A549 (cell line): ENCODE measurements around the gene AGXT. TPM values are rescaled to one million over a fixed set of nuclear protein-coding genes. Genes with fewer than 3 reads are reported as not detected.

Experiments
- ATAC-seq, 2 experiments: fragments of 200-7000 bp in 1 of 2; fragments of >200 bp in 1 of 2; cut with Nextera tagmentation in 1 of 2; cut with Tn5 transposase in 1 of 2; 3 replicates each; pipeline versions ENCODE4 v1.8.0 to v1.9.1; 2018 to 2020; ENCODE audit warnings: mild to moderate bottlenecking in 1 of 2, moderate library complexity in 1 of 2
- CTCF ChIA-PET: fragments of 300-600 bp; sonication (Branson Sonifier 250); formaldehyde crosslinking; extraction: SDS; loops from one replicate; lab custom pipeline; 2021; ENCODE audit warnings: antibody characterized with exemption, inconsistent platforms; lab: Yijun Ruan, JAX
- POLR2A ChIA-PET: fragments of 350-600 bp; formaldehyde crosslinking; extraction: SDS; loops from one replicate; lab custom pipeline; 2021; ENCODE audit warnings: antibody characterized with exemption, inconsistent platforms; lab: Yijun Ruan, JAX
- DNase-seq, 2 experiments: peaks; one replicate each; pipeline versions ENCODE4 v3.0.0 to v3.0.0-alpha.2; 2011 to 2016; ENCODE audit warnings: low read depth in 1 of 2, low spot score in 1 of 2
- FAIRE-seq: peaks from 2 replicates; lab custom pipeline; 2011; peaks lifted over from hg19 to GRCh38; lab: Jason Lieb, UNC
- H3K27ac ChIP-seq, 2 experiments: fragments of >200 bp; sonication (Bioruptor Twin); formaldehyde crosslinking; 3 replicates each; pipeline ENCODE4 v1.5.1; 2016 to 2017
- H3K4me1 ChIP-seq: fragments of >200 bp; sonication (Bioruptor Twin); formaldehyde crosslinking; 3 replicates; pipeline ENCODE4 v1.6.1; 2016
- H3K4me2 ChIP-seq: fragments of >200 bp; sonication (Bioruptor Twin); formaldehyde crosslinking; 3 replicates; pipeline ENCODE4 v1.6.1; 2016
- H3K4me3 ChIP-seq: fragments of >200 bp; sonication (Bioruptor Twin); formaldehyde crosslinking; 3 replicates; pipeline ENCODE4 v1.5.1; 2016
- H3K9me3 ChIP-seq: fragments of >200 bp; sonication (Bioruptor Twin); formaldehyde crosslinking; 3 replicates; pipeline ENCODE4 v1.6.1; 2016
- BHLHE40 ChIP-seq: IDR thresholded peaks from 2 replicates; pipeline ENCODE4 v1.6.1; 2012; ENCODE audit warnings: low read depth, low read length, inconsistent platforms
- CBX2 ChIP-seq: fragments of 200-600 bp; sonication (generic); IDR thresholded peaks from 2 replicates; pipeline ENCODE4 v1.6.1; 2016; ENCODE audit warnings: low read depth, mild to moderate bottlenecking, borderline replicate concordance
- CHD2 ChIP-seq: fragments of 150-350 bp; IDR thresholded peaks from 2 replicates; pipeline ENCODE4 v1.6.1; 2014; ENCODE audit warnings: low read length; ENCODE audit not compliant: partially characterized antibody
- EHF ChIP-seq: fragments of 250-450 bp; sonication (Bioruptor Pico); IDR thresholded peaks from 2 replicates; pipeline ENCODE4 v1.5.0; 2020; ENCODE audit warnings: mild to moderate bottlenecking
- FOXS1 ChIP-seq: fragments of 250-450 bp; sonication (Bioruptor Pico); IDR thresholded peaks from 2 replicates; pipeline ENCODE4 v1.5.0; 2020; ENCODE audit warnings: mild to moderate bottlenecking, moderate library complexity
- JUNB ChIP-seq: fragments of >200 bp; sonication (Bioruptor Twin); formaldehyde crosslinking; IDR thresholded peaks from 2 replicates; pipeline ENCODE4 v1.6.1; 2016
- KDM1A ChIP-seq: fragments of 200-600 bp; sonication (generic); IDR thresholded peaks from 2 replicates; pipeline ENCODE4 v1.6.1; 2016; ENCODE audit warnings: low read depth, mild to moderate bottlenecking
- MAZ ChIP-seq: fragments of 150-350 bp; IDR thresholded peaks from 2 replicates; pipeline ENCODE4 v1.6.1; 2014; ENCODE audit warnings: antibody characterized with exemption, low read depth, low read length, borderline replicate concordance
- MYC ChIP-seq: IDR thresholded peaks from 2 replicates; pipeline ENCODE4 v1.6.1; 2012; ENCODE audit warnings: mild to moderate bottlenecking, inconsistent platforms, low read length, improper control_type of control experiment, borderline replicate concordance
- NPAS2 ChIP-seq: fragments of 250-450 bp; sonication (Bioruptor Pico); IDR thresholded peaks from 2 replicates; pipeline ENCODE4 v1.8.0; 2022; ENCODE audit warnings: mild to moderate bottlenecking, moderate library complexity, borderline replicate concordance
- POLR2A ChIP-seq: IDR thresholded peaks from 2 replicates; pipeline ENCODE4 v1.6.1; 2012; ENCODE audit warnings: mild to moderate bottlenecking, low read length
- RFX5 ChIP-seq: fragments of 450-650 bp; IDR thresholded peaks from 2 replicates; pipeline ENCODE4 v1.7.1; 2014; ENCODE audit warnings: antibody characterized with exemption, mild to moderate bottlenecking, moderate library complexity
- TFCP2L1 ChIP-seq: fragments of 250-450 bp; sonication (Bioruptor Pico); IDR thresholded peaks from 2 replicates; pipeline ENCODE4 v1.5.0; 2021; ENCODE audit warnings: mild to moderate bottlenecking
- ZC3H11A ChIP-seq: fragments of 450-650 bp; IDR thresholded peaks from 2 replicates; pipeline ENCODE4 v1.6.1; 2014; ENCODE audit warnings: antibody characterized with exemption, mild to moderate bottlenecking
- WGBS: methylation state at CpG from one replicate; pipeline ENCODE4 v1.1.6; 2017; ENCODE audit errors: missing lambda C conversion rate; 5-methylcytosine and 5-hydroxymethylcytosine counted together
- polyA plus RNA-seq, 4 experiments: library from polyadenylated mRNA; depleted of rRNA in 3 of 4; stranded (reverse); fragments of >200 nt; fragmentation: RNase III in 1 of 4; extraction: RNeasy Plus Mini Kit Qiagen cat#74134 plus additional on column Dnase treatment in 1 of 4; gene quantifications; 2 replicates in 3 of 4; 3 replicates in 1 of 4; pipeline ENCODE4 v1.2.3, GENCODE V29; 2011 to 2017
- TF ChIP-seq, protein P1 (sequence below): fragments of 250-450 bp; sonication (Bioruptor Pico); IDR thresholded peaks from 2 replicates; pipeline ENCODE4 v1.5.0; 2020; ENCODE audit warnings: low read depth, mild to moderate bottlenecking, moderate library complexity
- TF ChIP-seq, protein P2 (sequence below): fragments of >200 bp; sonication (Bioruptor Twin); formaldehyde crosslinking; IDR thresholded peaks from 3 replicates; pipeline ENCODE4 v1.5.1; 2016
- TF ChIP-seq, protein P3 (sequence below): fragments of 450-650 bp; IDR thresholded peaks from 2 replicates; pipeline ENCODE4 v1.6.1; 2014; ENCODE audit warnings: antibody characterized with exemption
- TF ChIP-seq, protein P4 (sequence below): IDR thresholded peaks from 2 replicates; pipeline ENCODE4 v1.6.1; 2012

AGXT gene
- polyA plus RNA-seq, 2 of the 4 experiments (the other 2 are of a cell fraction): not detected

DNA sequence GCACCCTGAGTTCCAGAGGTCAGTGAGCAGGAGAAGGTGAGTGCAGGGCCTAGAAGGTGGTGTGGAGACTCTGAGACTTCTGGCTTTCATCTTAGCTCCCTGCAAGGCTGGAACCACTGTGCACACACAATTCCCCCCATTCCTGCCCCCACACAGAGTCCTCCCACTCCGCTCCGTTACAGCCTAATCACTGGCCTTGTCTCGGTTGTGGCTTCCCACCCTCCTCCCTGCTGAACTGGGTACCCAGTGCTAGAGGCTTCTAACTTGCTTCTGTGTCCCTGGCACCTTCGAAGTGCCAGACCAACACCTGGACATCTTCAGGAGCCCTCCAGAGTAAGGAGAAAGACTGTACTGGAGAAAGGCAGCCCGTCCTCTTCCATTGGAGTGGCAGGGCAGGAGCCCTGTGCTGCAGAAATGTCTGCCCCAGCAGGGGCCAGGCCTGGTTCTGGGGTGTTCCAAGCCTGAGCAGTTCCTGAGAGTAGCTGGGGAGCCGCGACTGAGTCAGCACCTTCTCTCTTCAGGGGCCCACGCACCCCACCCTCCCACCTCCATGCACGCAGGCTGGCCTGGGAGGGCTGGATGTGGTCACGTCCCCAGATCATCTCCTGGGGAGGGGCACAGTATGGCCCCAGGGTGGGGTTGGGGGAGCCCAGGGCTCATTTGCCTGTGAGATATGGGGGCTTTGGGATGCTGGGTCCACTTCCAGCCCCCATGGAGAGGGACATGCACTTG lies 60.9 kb downstream of the AGXT start:
- Histone ChIP-seq H3K4me1 (no peaks in the 10 kb centered on the region), H3K27ac (no peak overlapping the region), H3K4me3 (no peak overlapping the region), H3K9me3 (no peaks in the 10 kb centered on the region), H3K4me2 (no peak overlapping the region)
- ChIA-PET CTCF (interaction anchor here (1.0 kb wide), 1 partner anchor 58 kb away, joined by 3 read pairs; no protein-coding TSS in a partner anchor), POLR2A (no interaction called here)
- ATAC-seq (no peak), FAIRE-seq (no peak), DNase-seq (no peak)
- 71% methylated on average over 6 of the region's 10 CpGs for WGBS
- TF ChIP-seq FOXS1 (no peak), ZC3H11A (no peak), MYC (no peak), CHD2 (no peak), MAZ (no peak), POLR2A (no peak), JUNB (no peak), BHLHE40 (no peak), TFCP2L1 (CRISPR knock-in tag) (no peak), CBX2 (no peak), NPAS2 (CRISPR knock-in tag) (no peak), KDM1A (no peak), RFX5 (no peak), EHF (no peak)
- TF ChIP-seq, protein P1, sequence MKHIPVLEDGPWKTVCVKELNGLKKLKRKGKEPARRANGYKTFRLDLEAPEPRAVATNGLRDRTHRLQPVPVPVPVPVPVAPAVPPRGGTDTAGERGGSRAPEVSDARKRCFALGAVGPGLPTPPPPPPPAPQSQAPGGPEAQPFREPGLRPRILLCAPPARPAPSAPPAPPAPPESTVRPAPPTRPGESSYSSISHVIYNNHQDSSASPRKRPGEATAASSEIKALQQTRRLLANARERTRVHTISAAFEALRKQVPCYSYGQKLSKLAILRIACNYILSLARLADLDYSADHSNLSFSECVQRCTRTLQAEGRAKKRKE (CRISPR knock-in tag): no peak
- TF ChIP-seq, protein P2, sequence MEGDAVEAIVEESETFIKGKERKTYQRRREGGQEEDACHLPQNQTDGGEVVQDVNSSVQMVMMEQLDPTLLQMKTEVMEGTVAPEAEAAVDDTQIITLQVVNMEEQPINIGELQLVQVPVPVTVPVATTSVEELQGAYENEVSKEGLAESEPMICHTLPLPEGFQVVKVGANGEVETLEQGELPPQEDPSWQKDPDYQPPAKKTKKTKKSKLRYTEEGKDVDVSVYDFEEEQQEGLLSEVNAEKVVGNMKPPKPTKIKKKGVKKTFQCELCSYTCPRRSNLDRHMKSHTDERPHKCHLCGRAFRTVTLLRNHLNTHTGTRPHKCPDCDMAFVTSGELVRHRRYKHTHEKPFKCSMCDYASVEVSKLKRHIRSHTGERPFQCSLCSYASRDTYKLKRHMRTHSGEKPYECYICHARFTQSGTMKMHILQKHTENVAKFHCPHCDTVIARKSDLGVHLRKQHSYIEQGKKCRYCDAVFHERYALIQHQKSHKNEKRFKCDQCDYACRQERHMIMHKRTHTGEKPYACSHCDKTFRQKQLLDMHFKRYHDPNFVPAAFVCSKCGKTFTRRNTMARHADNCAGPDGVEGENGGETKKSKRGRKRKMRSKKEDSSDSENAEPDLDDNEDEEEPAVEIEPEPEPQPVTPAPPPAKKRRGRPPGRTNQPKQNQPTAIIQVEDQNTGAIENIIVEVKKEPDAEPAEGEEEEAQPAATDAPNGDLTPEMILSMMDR: no peak
- TF ChIP-seq, protein P3, sequence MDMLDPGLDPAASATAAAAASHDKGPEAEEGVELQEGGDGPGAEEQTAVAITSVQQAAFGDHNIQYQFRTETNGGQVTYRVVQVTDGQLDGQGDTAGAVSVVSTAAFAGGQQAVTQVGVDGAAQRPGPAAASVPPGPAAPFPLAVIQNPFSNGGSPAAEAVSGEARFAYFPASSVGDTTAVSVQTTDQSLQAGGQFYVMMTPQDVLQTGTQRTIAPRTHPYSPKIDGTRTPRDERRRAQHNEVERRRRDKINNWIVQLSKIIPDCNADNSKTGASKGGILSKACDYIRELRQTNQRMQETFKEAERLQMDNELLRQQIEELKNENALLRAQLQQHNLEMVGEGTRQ: no peak
- TF ChIP-seq, protein P4, sequence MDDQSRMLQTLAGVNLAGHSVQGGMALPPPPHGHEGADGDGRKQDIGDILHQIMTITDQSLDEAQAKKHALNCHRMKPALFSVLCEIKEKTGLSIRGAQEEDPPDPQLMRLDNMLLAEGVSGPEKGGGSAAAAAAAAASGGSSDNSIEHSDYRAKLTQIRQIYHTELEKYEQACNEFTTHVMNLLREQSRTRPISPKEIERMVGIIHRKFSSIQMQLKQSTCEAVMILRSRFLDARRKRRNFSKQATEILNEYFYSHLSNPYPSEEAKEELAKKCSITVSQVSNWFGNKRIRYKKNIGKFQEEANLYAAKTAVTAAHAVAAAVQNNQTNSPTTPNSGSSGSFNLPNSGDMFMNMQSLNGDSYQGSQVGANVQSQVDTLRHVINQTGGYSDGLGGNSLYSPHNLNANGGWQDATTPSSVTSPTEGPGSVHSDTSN: no peak

Other genes with a start within 250 kb of the AGXT start
- 0.65 and 1.3 TPM in 2 replicates for gene GPR35, start 243.3 kb upstream of the AGXT start, polyA plus RNA-seq (2011; rRNA removed)
- 0.79 to 1.0 TPM (median 0.90 TPM) in 3 replicates for gene GPR35, start 243.3 kb upstream of the AGXT start, polyA plus RNA-seq (2017; fragmentation: RNase III; extraction: RNeasy Plus Mini Kit Qiagen cat#74134 plus additional on column Dnase treatment)
- not detected in 2 replicates for gene AQP12B, start 185.9 kb upstream of the AGXT start, polyA plus RNA-seq (2011; rRNA removed)
- gene AQP12B, start 185.9 kb upstream of the AGXT start, polyA plus RNA-seq (2017; fragmentation: RNase III; extraction: RNeasy Plus Mini Kit Qiagen cat#74134 plus additional on column Dnase treatment): not detected in 3 replicates
- not detected in 2 replicates for gene AQP12A, start 177.0 kb upstream of the AGXT start, polyA plus RNA-seq (2011; rRNA removed)
- gene AQP12A, start 177.0 kb upstream of the AGXT start, polyA plus RNA-seq (2017; fragmentation: RNase III; extraction: RNeasy Plus Mini Kit Qiagen cat#74134 plus additional on column Dnase treatment): not detected in 3 replicates
- gene KIF1A, start 48.6 kb upstream of the AGXT start, polyA plus RNA-seq (2011; rRNA removed): 0.28 and 0.50 TPM in 2 replicates
- gene KIF1A, start 48.6 kb upstream of the AGXT start, polyA plus RNA-seq (2017; fragmentation: RNase III; extraction: RNeasy Plus Mini Kit Qiagen cat#74134 plus additional on column Dnase treatment): 0.26 to 0.35 TPM (median 0.28 TPM) in 3 replicates
- gene MAB21L4, start 27.3 kb downstream of the AGXT start, polyA plus RNA-seq (2011; rRNA removed): not detected in 2 replicates
- not detected in 3 replicates for gene MAB21L4, start 27.3 kb downstream of the AGXT start, polyA plus RNA-seq (2017; fragmentation: RNase III; extraction: RNeasy Plus Mini Kit Qiagen cat#74134 plus additional on column Dnase treatment)
- not detected in 2 replicates for gene CROCC2, start 37.5 kb downstream of the AGXT start, polyA plus RNA-seq (2011; rRNA removed)
- gene CROCC2, start 37.5 kb downstream of the AGXT start, polyA plus RNA-seq (2017; fragmentation: RNase III; extraction: RNeasy Plus Mini Kit Qiagen cat#74134 plus additional on column Dnase treatment): not detected in 3 replicates
- 0.21 and 0.34 TPM in 2 replicates for gene SNED1, start 129.8 kb downstream of the AGXT start, polyA plus RNA-seq (2011; rRNA removed)
- gene SNED1, start 129.8 kb downstream of the AGXT start, polyA plus RNA-seq (2017; fragmentation: RNase III; extraction: RNeasy Plus Mini Kit Qiagen cat#74134 plus additional on column Dnase treatment): 0.13 to 0.21 TPM (median 0.15 TPM) in 3 replicates
- 41.5 and 44.9 TPM in 2 replicates for gene MTERF4, start 233.5 kb downstream of the AGXT start, polyA plus RNA-seq (2011; rRNA removed)
- gene MTERF4, start 233.5 kb downstream of the AGXT start, polyA plus RNA-seq (2017; fragmentation: RNase III; extraction: RNeasy Plus Mini Kit Qiagen cat#74134 plus additional on column Dnase treatment): 39.9 to 51.5 TPM (median 47.1 TPM) in 3 replicates